NT2/D1 (cell line): ENCODE data around the gene NLGN4X.

ENCODE experiments used
- SUZ12 ChIP-seq: IDR thresholded peaks from 2 replicates; pipeline ENCODE4 v1.6.1; 2011; ENCODE audit not compliant: insufficient read length, insufficient read depth; ENCODE audit errors: extremely low read depth
- YY1 ChIP-seq: IDR thresholded peaks from 2 replicates; pipeline ENCODE4 v1.6.1; 2011; ENCODE audit not compliant: insufficient read length, insufficient read depth
- ZNF274 ChIP-seq: IDR thresholded peaks from 2 replicates; pipeline ENCODE4 v1.6.1; 2011; ENCODE audit warnings: mild to moderate bottlenecking, low read depth, low read length

- TF ChIP-seq SUZ12: no peak
- TF ChIP-seq ZNF274: no peak
- TF ChIP-seq YY1: no peak
Observed at GRCh38 chrX:5991393-5991792, 237.3 kb downstream of the NLGN4X start.
